Adrenal gland (tissue), 12 donors: ENCODE measurements around the gene RIPOR2. TPM values are rescaled to one million over a fixed set of nuclear protein-coding genes. Genes with fewer than 3 reads are reported as not detected.
A peak's percentile ranks its signal among the peaks of the same experiment; 100 is the strongest.
"Not testable (repeated sequence)": the region's sequence is repeated elsewhere in the genome, so short reads cannot be mapped to it uniquely, and the experiment has no call there.

Experiments
- DNase-seq, 7 donors: peaks; one replicate each; pipeline ENCODE4 v3.0.0-alpha.2; 2019 to 2020
- H3K27ac ChIP-seq, 5 donors: fragments of 200-600 bp; sonication (generic) in 4 of 5; 1 replicate in 3 of 5; 2 replicates in 2 of 5; pipeline versions ENCODE4 v1.5.1 to v1.8.0; 2016 to 2020; ENCODE audit warnings: mild to moderate bottlenecking in 1 of 5
- H3K27me3 ChIP-seq: fragments of 200-600 bp; 2 replicates; pipeline ENCODE4 v1.8.0; 2021
- H3K36me3 ChIP-seq, 2 donors: fragments of 200-600 bp; replicated peaks in 1 of 2; 1 replicate in 1 of 2; 2 replicates in 1 of 2; pipeline versions ENCODE4 v1.5.1 to v1.8.0; 2018 to 2022
- H3K4me1 ChIP-seq, 2 donors: fragments of 200-600 bp; replicated peaks in 1 of 2; 1 replicate in 1 of 2; 2 replicates in 1 of 2; pipeline versions ENCODE4 v1.5.1 to v1.8.0; 2018 to 2021
- H3K4me3 ChIP-seq, 4 donors: fragments of 200-600 bp; sonication (generic) in 3 of 4; one replicate each; pipeline ENCODE4 v1.5.1; 2016 to 2018
- H3K9me3 ChIP-seq, 3 donors: fragments of 200-600 bp; sonication (generic) in 1 of 3; replicated peaks in 1 of 3; 1 replicate in 2 of 3; 2 replicates in 1 of 3; pipeline versions ENCODE4 v1.5.1 to v1.8.0; 2016 to 2021
- POLR2A ChIP-seq, 2 donors: fragments of 450-650 bp; IDR thresholded peaks; one replicate each; pipeline ENCODE4 v1.6.1; 2017; ENCODE audit warnings: antibody characterized with exemption in 2 of 2, mild to moderate bottlenecking in 2 of 2, moderate library complexity in 1 of 2
- WGBS, 4 donors: extraction: QIAGEN DNeasy Blood & Tissue Kit in 2 of 4; methylation state at CpG; one replicate each; pipeline versions ENCODE4 v1.1.5 to v1.1.7; 2013 to 2017; 5-methylcytosine and 5-hydroxymethylcytosine counted together
- intact Hi-C, 2 donors: fragments of 100-400 bp; cut with DNase I; formaldehyde crosslinking; loops; one replicate each; pipeline versions ENCODE4 v1.14.1 to v1.15.0; 2022 to 2023
- polyA plus RNA-seq, 3 donors: library from polyadenylated mRNA; stranded (reverse); fragments of 200-250 nt in 2 of 3; fragments of 350-450 nt in 1 of 3; fragmentation: Illumina TruSeq in 1 of 3; extraction: RNeasy Lipid Tissue Mini Kit (QIAGEN cat#74804) in 1 of 3; gene quantifications; one replicate each; pipeline ENCODE4 v1.2.3, GENCODE V29; 2013 to 2014
- total RNA-seq, 9 donors: library from RNA; depleted of rRNA in 4 of 9; stranded (reverse); fragments of >200 nt in 4 of 9; fragments of 120-200 nt in 1 of 9; fragmentation: NEBNext Ultra II Directional in 1 of 9; extraction: Animal tissue kit (Norgen Biotek cat#: 25700) in 1 of 9; gene quantifications; one replicate each; pipeline versions ENCODE4 v1.1.0 to v1.2.4, GENCODE V29; 2013 to 2023
- TF ChIP-seq, protein P1 (sequence below), 6 experiments: fragments of 450-650 bp in 4 of 6; fragments of 200-600 bp in 2 of 6; sonication (generic) in 1 of 6; IDR thresholded peaks; 1 replicate in 5 of 6; 2 replicates in 1 of 6; pipeline versions ENCODE4 v1.5.1 to v1.8.0; 2016 to 2021; ENCODE audit warnings: antibody characterized with exemption in 6 of 6, mild to moderate bottlenecking in 2 of 6, moderate library complexity in 1 of 6
- donor health status: healthy with polysubstance abuse.
- donor health status: Bipolar disorder and iron deficiency.
- donor health status: DM: yes; HTN: yes; CAD: no.
- donor health status: DM: no; HTN: no; CAD: no.
- donor health status: DM: no; HTN: no; CAD: no.
- donor health status: DM: yes; HTN: yes; CAD: no.

RIPOR2 gene
- total and polyA plus RNA-seq, 12 donors = 1.7 to 16.2 (median 3.9) TPM

DNA sequence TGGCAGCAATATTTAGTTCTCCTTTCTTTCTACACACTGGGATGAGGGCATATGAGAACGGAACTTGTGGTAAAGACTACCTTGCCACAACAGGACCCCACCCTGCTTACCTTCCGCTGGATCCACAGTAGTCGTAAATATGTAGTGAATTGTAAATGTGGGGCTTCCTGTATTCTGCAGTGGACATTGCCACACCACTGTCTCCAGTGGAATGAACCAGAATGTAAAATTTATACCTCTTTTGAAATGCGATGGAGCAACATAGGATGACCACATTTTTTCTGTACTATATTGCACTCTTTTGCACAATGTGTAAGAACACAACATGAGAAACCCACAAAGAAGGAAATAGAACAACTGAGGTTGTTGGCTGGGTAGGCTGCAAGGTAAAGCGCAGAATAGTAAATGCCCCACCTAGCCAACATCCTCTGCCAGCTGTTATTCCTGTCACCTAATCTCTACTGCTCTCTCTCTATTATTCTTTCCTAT, 16.1 kb upstream of the RIPOR2 start:
- Histone ChIP-seq H3K36me3 (no peaks in the 10 kb centered on the region), H3K27ac (no peak overlapping the region), H3K9me3 (no peaks in the 10 kb centered on the region), H3K4me3 (no peak overlapping the region), H3K4me1 (no peaks in the 10 kb centered on the region), H3K27me3 (no peaks in the 10 kb centered on the region)
- no peak for TF ChIP-seq POLR2A (IDR thresholded peaks at IDR 0.05)
- TF ChIP-seq, protein P1, sequence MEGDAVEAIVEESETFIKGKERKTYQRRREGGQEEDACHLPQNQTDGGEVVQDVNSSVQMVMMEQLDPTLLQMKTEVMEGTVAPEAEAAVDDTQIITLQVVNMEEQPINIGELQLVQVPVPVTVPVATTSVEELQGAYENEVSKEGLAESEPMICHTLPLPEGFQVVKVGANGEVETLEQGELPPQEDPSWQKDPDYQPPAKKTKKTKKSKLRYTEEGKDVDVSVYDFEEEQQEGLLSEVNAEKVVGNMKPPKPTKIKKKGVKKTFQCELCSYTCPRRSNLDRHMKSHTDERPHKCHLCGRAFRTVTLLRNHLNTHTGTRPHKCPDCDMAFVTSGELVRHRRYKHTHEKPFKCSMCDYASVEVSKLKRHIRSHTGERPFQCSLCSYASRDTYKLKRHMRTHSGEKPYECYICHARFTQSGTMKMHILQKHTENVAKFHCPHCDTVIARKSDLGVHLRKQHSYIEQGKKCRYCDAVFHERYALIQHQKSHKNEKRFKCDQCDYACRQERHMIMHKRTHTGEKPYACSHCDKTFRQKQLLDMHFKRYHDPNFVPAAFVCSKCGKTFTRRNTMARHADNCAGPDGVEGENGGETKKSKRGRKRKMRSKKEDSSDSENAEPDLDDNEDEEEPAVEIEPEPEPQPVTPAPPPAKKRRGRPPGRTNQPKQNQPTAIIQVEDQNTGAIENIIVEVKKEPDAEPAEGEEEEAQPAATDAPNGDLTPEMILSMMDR (IDR thresholded peaks at IDR 0.05) = no peak
- intact Hi-C loops = no loop called here
- WGBS, 4 donors = 69 to 82% (median 74%) methylated on average over 5 of the region's 5 CpGs
- peak in 2 of 7 donors; percentile 5 to 42 for DNase-seq

GRCh38 chr6:24950218-24950941, 14.6 kb upstream of the RIPOR2 start:
- Histone ChIP-seq H3K27ac (no peak overlapping the region), H3K36me3 (no peaks in the 10 kb centered on the region), H3K27me3 (no peaks in the 10 kb centered on the region), H3K4me3 (no peak overlapping the region), H3K9me3 (peaks cover 0 to 5% (median under 1%) of the 10 kb centered on the region in 3 donors), H3K4me1 (no peaks in the 10 kb centered on the region)
- intact Hi-C loops = no loop called here
- no peak for DNase-seq
- TF ChIP-seq POLR2A (IDR thresholded peaks at IDR 0.05) = no peak
- TF ChIP-seq, protein P1 (IDR thresholded peaks at IDR 0.05) = no peak
- WGBS, 4 donors = 67 to 83% (median 74%) methylated on average over 3 of the region's 3 CpGs

- intact Hi-C loops = no loop called here
- WGBS, 4 donors = 67 to 72% (median 69%) methylated on average over 8 of the region's 8 CpGs
- DNase-seq = no peak
- no peak for TF ChIP-seq POLR2A (IDR thresholded peaks at IDR 0.05)
- TF ChIP-seq, protein P1 (IDR thresholded peaks at IDR 0.05) = no peak
- Histone ChIP-seq H3K9me3 (peaks cover 0 to 14% (median 10%) of the 10 kb centered on the region in 3 donors), H3K4me3 (no peak overlapping the region), H3K36me3 (no peaks in the 10 kb centered on the region), H3K27ac (no peak overlapping the region), H3K4me1 (no peaks in the 10 kb centered on the region), H3K27me3 (no peaks in the 10 kb centered on the region)
These were observed 13.3 kb upstream of the RIPOR2 start for GRCh38 chr6:24949020-24949569.

DNA sequence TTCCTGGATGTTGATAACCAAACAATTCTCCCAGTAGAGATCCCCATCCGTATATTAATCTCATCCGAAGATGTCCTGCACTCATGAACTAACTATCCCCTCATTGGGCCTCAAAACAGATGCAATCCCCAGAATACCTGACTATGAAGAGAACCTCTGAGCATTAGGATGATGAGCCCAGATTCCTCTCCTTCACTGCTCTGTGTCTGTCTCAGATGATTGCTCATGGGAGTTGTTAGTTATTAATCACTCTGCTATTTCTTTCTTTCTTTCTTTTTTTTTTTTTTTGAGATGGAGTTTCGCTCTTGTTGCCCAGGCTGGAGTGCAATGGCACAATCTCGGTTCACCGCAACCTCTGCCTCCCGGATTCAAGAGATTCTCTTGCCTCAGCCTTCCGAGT, 12.5 kb upstream of the RIPOR2 start:
- H3K9me3 ChIP-seq = peaks cover 0 to 15% (median 10%) of the 10 kb centered on the region in 3 donors
- H3K27ac ChIP-seq, H3K4me3 ChIP-seq, DNase-seq, intact Hi-C loops, H3K27me3 ChIP-seq, H3K4me1 ChIP-seq, H3K36me3 ChIP-seq: not testable (repeated sequence)
- 78 to 89% (median 87%) methylated on average over 7 of the region's 7 CpGs for WGBS, 4 donors
